H1 (cell line): Measurements from ENCODE around the gene NELL2. TPM values are rescaled to one million over a fixed set of nuclear protein-coding genes. Genes with fewer than 3 reads are reported as not detected.

Experiments
- ASH2L ChIP-seq: fragments of 200-600, 300-600 bp; sonication (generic); IDR thresholded peaks from one replicate; pipeline ENCODE4 v1.7.1; 2017; ENCODE audit warnings: low read length
- TCF12 ChIP-seq: IDR thresholded peaks from 2 replicates; pipeline ENCODE4 v1.6.1; 2011; ENCODE audit warnings: low read depth, mild to moderate bottlenecking, low read length
- YY1 ChIP-seq: IDR thresholded peaks from 2 replicates; pipeline ENCODE4 v1.6.1; 2011; ENCODE audit warnings: low read depth, mild to moderate bottlenecking, low read length
- polyA plus RNA-seq, 7 experiments: library from polyadenylated mRNA; depleted of rRNA in 3 of 7; stranded (reverse) in 5 of 7; unstranded in 2 of 7; fragments of >200 nt in 5 of 7; fragments of 200-250 nt in 2 of 7; gene quantifications; 1 replicate in 5 of 7; 2 replicates in 1 of 7; 4 replicates in 1 of 7; pipeline versions ENCODE4 v1.2.1 to v1.2.3, GENCODE V29; 2011 to 2013; ENCODE audit warnings: missing spikeins in 2 of 7, mixed read lengths in 2 of 7
- total RNA-seq: library from RNA; stranded (reverse); fragmentation: NEBNext Ultra II Directional; extraction: Animal tissue kit (Norgen Biotek cat#: 25700); gene quantifications from 2 replicates; pipeline ENCODE4 v1.2.1, GENCODE V29; 2021

NELL2 gene
- total and polyA plus RNA-seq, 2 of the 8 experiments (the other 6 are each of a cell fraction or from before 2014, with no cell fraction given), result 54.2 to 56.8 TPM

- TF ChIP-seq YY1, result no peak
- no peak for TF ChIP-seq ASH2L
- TF ChIP-seq TCF12, result no peak
These were observed 155.8 kb downstream of the NELL2 start (continued) for GRCh38 chr12:44720265-44720664.
